Neuron (in vitro differentiated cells): Measurements from ENCODE around the gene RMND5B.
"Not testable (repeated sequence)": the region's sequence is repeated elsewhere in the genome, so short reads cannot be mapped to it uniquely, and the experiment has no call there.

ENCODE experiments used
- H2AFZ ChIP-seq: one replicate; pipeline ENCODE4 v1.6.1; 2013; ENCODE audit warnings: low read depth, mild to moderate bottlenecking, inconsistent platforms, low read length, moderate library complexity
- H3K27me3 ChIP-seq: one replicate; pipeline ENCODE4 v1.6.1; 2013; ENCODE audit warnings: low read length; ENCODE audit not compliant: insufficient read depth
- H3K36me3 ChIP-seq: one replicate; pipeline ENCODE4 v1.6.1; 2013; ENCODE audit warnings: low read length; ENCODE audit not compliant: insufficient read depth
- H3K4me1 ChIP-seq: one replicate; pipeline ENCODE4 v1.6.1; 2013; ENCODE audit warnings: low read length; ENCODE audit not compliant: insufficient read depth
- H3K4me3 ChIP-seq: 2 replicates; pipeline ENCODE4 v1.5.1; 2013; ENCODE audit warnings: mild to moderate bottlenecking, low read length, moderate library complexity
- H3K9me3 ChIP-seq: one replicate; pipeline ENCODE4 v1.6.1; 2013; ENCODE audit warnings: low read length

The RMND5B gene, protein sequence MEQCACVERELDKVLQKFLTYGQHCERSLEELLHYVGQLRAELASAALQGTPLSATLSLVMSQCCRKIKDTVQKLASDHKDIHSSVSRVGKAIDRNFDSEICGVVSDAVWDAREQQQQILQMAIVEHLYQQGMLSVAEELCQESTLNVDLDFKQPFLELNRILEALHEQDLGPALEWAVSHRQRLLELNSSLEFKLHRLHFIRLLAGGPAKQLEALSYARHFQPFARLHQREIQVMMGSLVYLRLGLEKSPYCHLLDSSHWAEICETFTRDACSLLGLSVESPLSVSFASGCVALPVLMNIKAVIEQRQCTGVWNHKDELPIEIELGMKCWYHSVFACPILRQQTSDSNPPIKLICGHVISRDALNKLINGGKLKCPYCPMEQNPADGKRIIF

DNA sequence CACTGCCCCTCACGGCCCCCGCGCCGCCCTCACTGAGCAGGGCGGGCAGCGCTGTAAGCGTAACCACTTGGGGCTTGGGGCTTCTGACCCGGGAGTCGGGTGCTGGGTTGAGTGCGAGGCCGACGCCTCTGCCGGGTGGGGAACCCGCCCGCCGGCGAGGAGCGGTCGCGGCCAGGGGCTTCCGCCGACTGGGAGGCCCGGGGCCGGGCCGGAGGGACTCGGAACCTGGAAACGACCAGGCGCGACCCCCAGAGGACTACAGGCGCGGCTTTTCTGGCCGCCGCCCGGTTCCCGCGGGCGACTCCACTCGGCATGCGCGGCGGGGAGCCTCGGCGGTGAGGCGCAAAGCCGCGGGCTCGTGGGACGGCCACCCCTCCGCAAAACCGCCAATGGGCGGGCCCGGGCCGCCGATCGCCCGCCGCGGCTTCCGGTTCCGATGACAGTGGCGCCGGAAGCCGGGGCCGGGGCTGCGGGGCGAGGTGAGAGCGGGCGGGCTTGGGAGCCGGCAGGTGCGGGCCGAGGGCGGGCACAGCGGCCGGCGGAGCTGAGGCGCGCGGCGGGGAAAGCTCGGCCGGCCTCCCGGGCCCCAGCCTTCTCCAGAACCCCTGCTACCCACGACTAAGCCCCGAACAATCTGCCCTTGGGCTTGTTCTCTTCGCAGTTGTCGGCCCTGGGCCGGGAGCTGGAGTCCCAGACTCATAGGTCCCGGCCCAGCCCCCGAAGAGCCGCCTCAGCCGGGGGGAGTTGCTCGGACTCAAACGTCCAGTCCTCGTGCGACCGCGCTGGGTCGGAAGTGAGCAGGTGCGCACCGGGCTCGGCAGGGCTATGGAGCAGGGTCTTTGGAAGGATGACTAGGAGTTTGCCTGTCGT, at the start of gene RMND5B:
Gene RMND5B, plus strand, starts transcription at position 439 of the 870 bp plus-strand sequence. CDS start 7,106 bp downstream, outside the sequence.
- Histone ChIP-seq H3K36me3 (peaks cover 16% of the 10 kb centered on the region), H3K4me3 (peak within 1 kb of the TSS; percentile 97), H2AFZ (peak within 1 kb of the TSS; percentile 97), H3K9me3 (no peaks in the 10 kb centered on the region), H3K4me1 (peaks cover 12% of the 10 kb centered on the region), H3K27me3 (no peaks in the 10 kb centered on the region)

DNA sequence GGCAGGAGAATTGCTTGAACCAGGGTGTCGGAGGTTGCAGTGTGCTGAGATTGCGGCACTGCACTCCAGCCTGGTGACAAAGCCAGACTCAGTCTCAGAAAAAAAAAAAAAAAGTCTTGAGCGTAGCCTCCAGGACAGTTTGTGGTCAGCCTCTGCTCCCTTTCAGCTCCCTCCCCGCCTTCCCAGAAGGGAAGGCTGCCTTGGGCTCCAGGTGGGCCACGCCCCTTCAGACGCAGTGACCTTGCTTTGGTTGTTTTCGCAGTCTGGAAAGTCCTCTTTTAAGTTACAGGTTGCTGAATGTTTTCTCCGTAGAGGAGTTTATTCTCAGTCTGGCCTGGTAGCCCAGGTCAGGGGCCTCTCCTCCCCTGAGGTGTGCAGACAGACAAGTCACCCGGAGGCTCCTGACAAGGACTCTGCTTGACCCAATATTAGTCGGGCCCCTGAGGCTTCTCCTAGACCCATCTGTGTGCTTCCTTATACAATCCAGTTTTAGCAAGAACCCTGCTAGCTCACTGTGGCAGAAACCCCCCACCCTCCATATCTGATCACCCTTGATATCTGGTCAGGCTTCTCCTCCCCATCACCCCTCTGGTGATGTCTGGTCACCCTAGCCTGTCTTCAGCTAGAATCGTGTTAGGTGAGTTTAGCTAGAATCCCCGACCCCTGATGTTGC, 49.1 kb upstream of the RMND5B start:
- Histone ChIP-seq H3K36me3 (no peaks in the 10 kb centered on the region), H3K4me1 (no peaks in the 10 kb centered on the region), H2AFZ (no peak overlapping the region), H3K4me3 (no peak overlapping the region), H3K9me3 (no peaks in the 10 kb centered on the region), H3K27me3 (no peaks in the 10 kb centered on the region)

- no peak overlapping the region for H2AFZ ChIP-seq
- H3K4me1 ChIP-seq: no peaks in the 10 kb centered on the region
- H3K36me3 ChIP-seq: no peaks in the 10 kb centered on the region
- H3K9me3 ChIP-seq: no peaks in the 10 kb centered on the region
- no peaks in the 10 kb centered on the region for H3K27me3 ChIP-seq
- no peak overlapping the region for H3K4me3 ChIP-seq
Observed at GRCh38 chr5:178083922-178084321, 46.9 kb upstream of the RMND5B start.

DNA sequence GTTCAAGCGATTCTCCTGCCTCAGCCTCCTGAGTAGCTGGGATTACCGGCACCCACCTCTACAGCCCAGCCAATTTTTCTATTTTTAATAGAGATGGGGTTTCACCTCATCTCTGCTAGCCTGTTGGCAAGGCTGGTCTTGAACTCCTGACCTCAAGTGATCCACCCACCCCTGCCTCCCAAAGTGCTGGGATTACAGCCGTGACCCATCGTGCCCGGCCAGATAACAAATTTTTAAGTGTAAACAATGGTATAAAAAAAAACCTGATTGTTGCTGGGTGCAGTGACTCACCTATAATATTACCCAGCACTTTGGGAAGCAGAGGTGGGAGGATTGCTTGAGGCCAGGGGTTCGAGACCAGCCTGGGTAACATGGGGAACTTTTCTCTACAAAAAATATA, 45.5 kb upstream of the RMND5B start:
- Histone ChIP-seq H3K36me3 (no peaks in the 10 kb centered on the region), H2AFZ (no peak overlapping the region), H3K4me1 (no peaks in the 10 kb centered on the region), H3K27me3 (no peaks in the 10 kb centered on the region), H3K4me3 (no peak overlapping the region), H3K9me3 (no peaks in the 10 kb centered on the region)

DNA sequence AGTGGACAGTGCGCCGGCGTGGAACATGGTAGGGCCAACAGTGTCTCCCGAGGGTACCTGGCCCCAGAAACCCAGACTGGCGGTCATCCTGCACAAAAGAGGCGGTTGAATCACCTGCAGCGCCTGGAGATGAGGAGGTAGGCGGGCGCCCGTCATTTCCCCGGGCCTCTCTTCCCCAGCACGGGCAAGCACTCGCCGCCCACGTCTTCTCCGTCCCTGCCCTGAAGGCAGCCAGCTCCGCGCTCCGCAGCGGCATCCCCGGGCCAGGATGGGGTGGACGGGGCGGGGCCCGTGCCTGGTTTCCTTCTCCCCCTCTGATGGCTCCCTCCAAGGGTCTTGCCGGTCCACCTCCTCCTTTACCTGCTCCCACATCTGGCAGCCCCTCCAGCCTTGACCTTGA, 44.5 kb upstream of the RMND5B start:
- no peaks in the 10 kb centered on the region for H3K36me3 ChIP-seq
- no peaks in the 10 kb centered on the region for H3K4me1 ChIP-seq
- no peak overlapping the region for H2AFZ ChIP-seq
- no peaks in the 10 kb centered on the region for H3K27me3 ChIP-seq
- no peaks in the 10 kb centered on the region for H3K9me3 ChIP-seq
- no peak overlapping the region for H3K4me3 ChIP-seq

- H3K36me3 ChIP-seq, H3K27me3 ChIP-seq, H2AFZ ChIP-seq, H3K4me3 ChIP-seq, H3K9me3 ChIP-seq, H3K4me1 ChIP-seq: not testable (repeated sequence)
Observed at GRCh38 chr5:178087199-178087598, 43.6 kb upstream of the RMND5B start.

- Histone ChIP-seq H3K4me1 (no peaks in the 10 kb centered on the region), H3K4me3 (no peak overlapping the region), H3K9me3 (no peaks in the 10 kb centered on the region), H3K27me3 (no peaks in the 10 kb centered on the region), H3K36me3 (no peaks in the 10 kb centered on the region), H2AFZ (no peak overlapping the region)
Observed at GRCh38 chr5:178090856-178091255, 40.0 kb upstream of the RMND5B start.

- no peaks in the 10 kb centered on the region for H3K27me3 ChIP-seq
- no peaks in the 10 kb centered on the region for H3K9me3 ChIP-seq
- no peak overlapping the region for H3K4me3 ChIP-seq
- no peaks in the 10 kb centered on the region for H3K4me1 ChIP-seq
- no peak overlapping the region for H2AFZ ChIP-seq
- H3K36me3 ChIP-seq: no peaks in the 10 kb centered on the region
Observed at GRCh38 chr5:178093134-178093533, 37.7 kb upstream of the RMND5B start.

- Histone ChIP-seq H3K36me3 (no peaks in the 10 kb centered on the region), H3K9me3 (no peaks in the 10 kb centered on the region), H3K27me3 (no peaks in the 10 kb centered on the region), H3K4me1 (no peaks in the 10 kb centered on the region), H3K4me3 (no peak overlapping the region), H2AFZ (no peak overlapping the region)
Observed at GRCh38 chr5:178094345-178094744, 36.5 kb upstream of the RMND5B start.

- Histone ChIP-seq H3K27me3 (no peaks in the 10 kb centered on the region), H3K9me3 (no peaks in the 10 kb centered on the region), H3K4me1 (no peaks in the 10 kb centered on the region), H2AFZ (no peak overlapping the region), H3K4me3 (no peak overlapping the region), H3K36me3 (no peaks in the 10 kb centered on the region)
Observed at GRCh38 chr5:178098685-178099084, 32.1 kb upstream of the RMND5B start.

DNA sequence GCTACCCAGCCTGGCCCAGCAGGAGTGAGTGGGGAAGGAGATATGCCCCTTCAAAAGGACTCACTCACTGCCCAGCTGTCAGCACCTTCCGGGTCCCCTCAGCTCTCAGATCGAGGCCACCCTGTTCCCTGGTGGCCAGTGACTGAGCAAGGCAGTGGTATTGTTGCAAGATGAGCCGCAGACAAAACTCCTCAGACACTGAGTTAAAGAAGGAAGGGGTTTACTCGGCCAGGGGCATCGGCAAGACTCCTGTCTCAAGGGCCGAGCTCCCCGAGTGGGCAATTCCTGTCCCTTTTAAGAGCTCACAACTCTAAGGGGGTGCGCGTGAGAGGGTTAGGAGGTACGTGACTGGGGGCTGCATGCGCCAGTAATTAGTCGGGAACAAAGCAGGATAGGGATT, 27.2 kb upstream of the RMND5B start:
- Histone ChIP-seq H3K4me1 (peaks cover 9% of the 10 kb centered on the region), H3K27me3 (no peaks in the 10 kb centered on the region), H3K4me3 (no peak overlapping the region), H2AFZ (no peak overlapping the region), H3K36me3 (no peaks in the 10 kb centered on the region), H3K9me3 (no peaks in the 10 kb centered on the region)

DNA sequence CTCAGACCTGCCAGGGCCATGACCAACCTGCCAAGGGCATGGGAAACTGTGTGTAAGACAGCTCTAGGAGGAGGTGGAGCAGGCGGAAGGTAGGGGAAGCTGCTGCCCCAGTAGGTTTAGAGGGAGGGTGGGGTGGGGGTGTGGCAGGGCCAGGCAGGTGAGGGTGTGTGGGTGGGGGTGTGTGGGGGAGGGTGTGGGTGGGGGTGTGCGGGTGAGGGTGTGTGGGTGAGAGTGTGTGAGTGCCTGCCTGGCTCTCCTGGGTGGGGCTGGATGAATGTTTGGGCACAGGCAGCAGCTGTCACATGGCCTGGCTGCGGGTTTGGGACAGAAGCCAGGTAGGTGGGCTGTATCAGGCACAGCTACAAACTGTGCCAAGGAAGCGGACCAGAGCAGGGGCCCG, 26.3 kb upstream of the RMND5B start:
- H3K4me3 ChIP-seq: no peak overlapping the region
- H3K4me1 ChIP-seq: peaks cover 9% of the 10 kb centered on the region
- no peaks in the 10 kb centered on the region for H3K9me3 ChIP-seq
- no peaks in the 10 kb centered on the region for H3K27me3 ChIP-seq
- H2AFZ ChIP-seq: no peak overlapping the region
- H3K36me3 ChIP-seq: no peaks in the 10 kb centered on the region

- Histone ChIP-seq H3K36me3 (no peaks in the 10 kb centered on the region), H3K9me3 (no peaks in the 10 kb centered on the region), H3K27me3 (no peaks in the 10 kb centered on the region), H2AFZ (no peak overlapping the region), H3K4me1 (peaks cover 9% of the 10 kb centered on the region), H3K4me3 (no peak overlapping the region)
Observed at GRCh38 chr5:178106086-178106485, 24.7 kb upstream of the RMND5B start.
